ENCODE data around the gene TNFAIP8L3. TPM values are rescaled to one million over a fixed set of nuclear protein-coding genes. Genes with fewer than 3 reads are reported as not detected.

The TNFAIP8L3 gene
- total and polyA plus RNA-seq, 4 donors: 0.44 to 4.9 (median 1.3) TPM

GRCh38 chr15:51085764-51086163, 8.9 kb downstream of the TNFAIP8L3 start:
- no peak overlapping the region for H3K9ac ChIP-seq (ENCODE audit: low read depth in 1 of 2, low read length in 2 of 2)
- no peak overlapping the region for H3K4me3 ChIP-seq (ENCODE audit: low read depth in 1 of 3, low read length in 3 of 3)
- H3K27me3 ChIP-seq (ENCODE audit: control insufficient read depth in 4 of 4, insufficient read depth in 4 of 4, low read length in 3 of 4): no peaks in the 10 kb centered on the region
- no peaks in the 10 kb centered on the region for H3K36me3 ChIP-seq (ENCODE audit: control insufficient read depth in 4 of 4, insufficient read depth in 3 of 4, low read depth in 1 of 4, low read length in 3 of 4)
- peaks cover 0 to 2% (median 0%) of the 10 kb centered on the region in 4 donors for H3K9me3 ChIP-seq (ENCODE audit: control insufficient read depth in 4 of 4, low read length in 3 of 4)
- TF ChIP-seq FOXA2 (IDR thresholded peaks at IDR 0.05) (no peak), FOXA1 (IDR thresholded peaks at IDR 0.05) (no peak), ZBTB33 (IDR thresholded peaks at IDR 0.05) (no peak), GABPA (IDR thresholded peaks at IDR 0.05 in 1 of 2, conservative IDR thresholded peaks at IDR 0.05 in 1 of 2) (no peak), EGR1 (IDR thresholded peaks at IDR 0.05; ENCODE audit: low read depth in 2 of 2) (no peak), CTCF (IDR thresholded peaks at IDR 0.05; ENCODE audit: low read depth, low read length, missing input control) (no peak), NR2F2 (IDR thresholded peaks at IDR 0.05) (no peak), SP1 (IDR thresholded peaks at IDR 0.05) (no peak), JUND (IDR thresholded peaks at IDR 0.05) (no peak), HNF4A (conservative IDR thresholded peaks at IDR 0.05) (no peak), MAX (IDR thresholded peaks at IDR 0.05) (no peak), RXRA (IDR thresholded peaks at IDR 0.05) (no peak), HNF4G (IDR thresholded peaks at IDR 0.05) (no peak), YY1 (IDR thresholded peaks at IDR 0.05) (no peak), REST (IDR thresholded peaks at IDR 0.05) (no peak), TAF1 (conservative IDR thresholded peaks at IDR 0.05) (no peak), RAD21 (IDR thresholded peaks at IDR 0.05) (no peak), ATF3 (IDR thresholded peaks at IDR 0.05) (no peak)
- WGBS: 93% methylated on average over 1 of the region's 1 CpG
- no peaks in the 10 kb centered on the region for H3K4me1 ChIP-seq (ENCODE audit: control insufficient read depth in 4 of 4, insufficient read depth in 4 of 4, low read length in 3 of 4)
- H3K27ac ChIP-seq (ENCODE audit: low read depth in 1 of 2, low read length in 2 of 2): no peak overlapping the region
- no peak for DNase-seq (ENCODE audit: low spot score)

Measured in liver (tissue), 9 donors.